ENCODE measurements around the gene KCNJ15.

DNA sequence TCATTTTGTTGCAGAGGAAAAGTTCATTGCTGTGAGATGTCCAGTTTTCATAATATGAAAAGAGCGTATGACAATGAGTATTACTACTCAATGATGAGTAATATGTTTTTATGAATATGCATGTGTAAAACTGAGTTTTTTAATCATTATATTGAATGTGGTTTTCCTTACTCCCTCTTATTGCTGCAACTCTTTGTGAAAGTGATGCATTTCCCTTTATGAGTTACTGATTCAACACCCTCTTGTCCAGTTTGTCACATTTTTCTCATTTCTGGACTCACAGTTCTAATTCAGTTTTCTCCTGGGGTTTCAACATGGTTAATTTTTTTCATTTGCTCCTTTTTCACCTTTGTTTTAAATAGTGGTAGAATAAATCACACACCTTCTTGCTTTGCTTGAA lies 35.2 kb upstream of the KCNJ15 start:
- TF ChIP-seq, protein P1, sequence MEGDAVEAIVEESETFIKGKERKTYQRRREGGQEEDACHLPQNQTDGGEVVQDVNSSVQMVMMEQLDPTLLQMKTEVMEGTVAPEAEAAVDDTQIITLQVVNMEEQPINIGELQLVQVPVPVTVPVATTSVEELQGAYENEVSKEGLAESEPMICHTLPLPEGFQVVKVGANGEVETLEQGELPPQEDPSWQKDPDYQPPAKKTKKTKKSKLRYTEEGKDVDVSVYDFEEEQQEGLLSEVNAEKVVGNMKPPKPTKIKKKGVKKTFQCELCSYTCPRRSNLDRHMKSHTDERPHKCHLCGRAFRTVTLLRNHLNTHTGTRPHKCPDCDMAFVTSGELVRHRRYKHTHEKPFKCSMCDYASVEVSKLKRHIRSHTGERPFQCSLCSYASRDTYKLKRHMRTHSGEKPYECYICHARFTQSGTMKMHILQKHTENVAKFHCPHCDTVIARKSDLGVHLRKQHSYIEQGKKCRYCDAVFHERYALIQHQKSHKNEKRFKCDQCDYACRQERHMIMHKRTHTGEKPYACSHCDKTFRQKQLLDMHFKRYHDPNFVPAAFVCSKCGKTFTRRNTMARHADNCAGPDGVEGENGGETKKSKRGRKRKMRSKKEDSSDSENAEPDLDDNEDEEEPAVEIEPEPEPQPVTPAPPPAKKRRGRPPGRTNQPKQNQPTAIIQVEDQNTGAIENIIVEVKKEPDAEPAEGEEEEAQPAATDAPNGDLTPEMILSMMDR (IDR thresholded peaks at IDR 0.05; ENCODE audit: low read depth, low read length) = no peak
- no peak for TF ChIP-seq EZH2phosphoT487 (IDR thresholded peaks at IDR 0.05; ENCODE audit: low read depth)

Data from OCI-LY3 (cell line).